ENCODE results near the gene CDC42BPA.

DNA sequence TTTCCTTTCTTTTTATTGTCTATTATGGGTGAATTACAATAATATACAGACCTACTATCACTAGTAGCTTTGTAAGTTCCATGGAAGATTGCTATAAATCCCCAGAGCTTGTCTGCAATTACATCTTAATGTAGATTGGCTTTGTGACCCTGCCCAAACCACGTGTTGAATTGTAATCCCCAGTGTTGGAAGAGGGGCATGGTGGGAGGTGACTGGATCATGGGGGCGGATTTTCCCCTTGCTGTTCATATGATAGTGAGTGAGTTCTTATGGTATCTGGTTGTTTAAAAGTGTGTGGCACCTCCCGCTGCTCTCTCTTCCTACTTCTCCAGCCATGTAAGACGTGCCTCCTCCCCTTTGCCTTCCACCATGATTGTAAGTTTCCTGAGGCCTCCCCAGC is 34.9 kb upstream of the CDC42BPA start:
- TF ChIP-seq POLR2A (IDR thresholded peaks at IDR 0.05) = no peak
- TF ChIP-seq EP300 (IDR thresholded peaks at IDR 0.05; ENCODE audit: low read depth) = no peak
- TF ChIP-seq POLR2AphosphoS5 (IDR thresholded peaks at IDR 0.05) = no peak
